ENCODE measurements around the gene BEST4.
"Not testable (repeated sequence)": the region's sequence is repeated elsewhere in the genome, so short reads cannot be mapped to it uniquely, and the experiment has no call there.

BEST4 gene

DNA sequence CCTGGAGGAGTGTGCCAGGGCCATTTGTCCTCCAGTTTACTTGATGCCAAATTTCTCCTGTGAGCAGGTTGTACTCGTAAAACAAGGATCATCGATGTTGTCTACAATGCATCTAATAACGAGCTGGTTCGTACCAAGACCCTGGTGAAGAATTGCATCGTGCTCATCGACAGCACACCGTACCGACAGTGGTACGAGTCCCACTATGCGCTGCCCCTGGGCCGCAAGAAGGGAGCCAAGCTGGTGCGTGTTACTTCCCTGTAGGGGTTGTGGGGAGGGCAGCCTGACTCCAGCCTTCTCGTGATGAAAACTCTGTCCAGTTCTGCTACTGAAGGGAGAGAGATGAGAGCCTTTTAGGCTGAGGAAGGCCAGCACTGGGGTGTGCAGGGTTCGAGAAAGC is 10.4 kb downstream of the BEST4 start:
- Mint-ChIP-seq H3K27ac (peak overlapping the region; percentile 67 to 99), H3K9me3 (no peaks in the 10 kb centered on the region), H3K27me3 (no peaks in the 10 kb centered on the region), H3K4me1 (peaks cover 66% of the 10 kb centered on the region), H3K4me3 (peak overlapping the region; percentile 86 to 92)
- ATAC-seq = no peak
- no peak for DNase-seq

DNA sequence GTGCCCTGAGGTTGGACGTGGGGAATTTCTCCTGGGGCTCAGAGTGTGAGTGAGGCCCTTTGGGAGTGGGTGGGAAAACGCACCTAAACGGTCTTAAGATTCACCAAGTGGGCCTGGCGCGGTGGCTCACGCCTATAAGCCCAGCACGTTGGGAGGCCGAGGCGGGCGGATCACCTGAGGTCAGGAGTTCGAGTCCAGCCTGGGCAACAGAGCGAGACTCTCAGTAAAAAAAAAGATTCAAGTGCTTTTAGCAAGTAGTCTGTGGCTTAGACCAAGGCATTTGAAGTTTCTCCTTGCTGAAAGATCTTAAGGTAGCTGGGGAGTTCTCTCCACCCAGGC is 11.3 kb downstream of the BEST4 start:
- Mint-ChIP-seq H3K9me3 (no peaks in the 10 kb centered on the region), H3K4me3 (peak overlapping the region; percentile 86 to 92), H3K4me1 (peaks cover 67% of the 10 kb centered on the region), H3K27ac (peak overlapping the region; percentile 97 to 99), H3K27me3 (no peaks in the 10 kb centered on the region)
- ATAC-seq (no peak), DNase-seq (no peak)

DNA sequence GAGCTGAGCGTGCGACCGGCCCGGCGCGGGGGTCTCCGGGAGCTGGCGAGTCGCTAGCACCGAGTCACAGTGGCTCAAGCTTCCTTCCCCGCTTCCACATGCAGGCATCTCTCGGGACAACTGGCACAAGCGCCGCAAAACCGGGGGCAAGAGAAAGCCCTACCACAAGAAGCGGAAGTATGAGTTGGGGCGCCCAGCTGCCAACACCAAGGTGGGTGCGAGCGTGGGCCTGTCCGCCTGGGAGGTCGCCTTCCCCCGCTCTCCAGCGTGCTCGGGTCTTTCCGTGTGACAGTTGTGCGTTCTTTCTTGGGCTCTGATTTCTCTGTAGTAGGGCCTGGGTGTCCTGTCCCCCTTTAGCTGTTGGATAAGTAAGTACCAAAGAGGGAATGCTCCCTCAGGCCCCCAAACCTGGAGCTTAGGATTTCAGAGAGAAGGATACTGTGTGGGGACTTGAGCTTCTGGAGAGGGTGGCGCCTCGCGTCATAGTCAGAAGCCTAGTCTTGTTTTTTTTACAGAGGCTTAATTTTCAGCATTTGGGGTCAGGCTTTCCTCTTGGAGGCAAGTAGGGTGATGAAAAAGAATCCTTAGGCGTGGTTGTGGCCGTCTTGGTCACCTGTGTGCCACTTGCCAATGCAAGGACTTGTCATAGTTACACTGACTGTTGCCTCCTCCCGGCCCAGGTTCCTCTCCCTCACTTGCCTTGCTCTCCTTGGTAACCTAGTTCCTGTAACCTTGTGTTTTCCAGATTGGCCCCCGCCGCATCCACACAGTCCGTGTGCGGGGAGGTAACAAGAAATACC is 11.8 kb downstream of the BEST4 start:
- Mint-ChIP-seq H3K27me3 (no peaks in the 10 kb centered on the region), H3K4me1 (peaks cover 67% of the 10 kb centered on the region), H3K27ac (peak overlapping the region; percentile 97 to 99), H3K4me3 (peak overlapping the region; percentile 86 to 92), H3K9me3 (no peaks in the 10 kb centered on the region)
- ATAC-seq (peak; percentile 46), DNase-seq (peak in 1 of 2 donors; percentile 40)

DNA sequence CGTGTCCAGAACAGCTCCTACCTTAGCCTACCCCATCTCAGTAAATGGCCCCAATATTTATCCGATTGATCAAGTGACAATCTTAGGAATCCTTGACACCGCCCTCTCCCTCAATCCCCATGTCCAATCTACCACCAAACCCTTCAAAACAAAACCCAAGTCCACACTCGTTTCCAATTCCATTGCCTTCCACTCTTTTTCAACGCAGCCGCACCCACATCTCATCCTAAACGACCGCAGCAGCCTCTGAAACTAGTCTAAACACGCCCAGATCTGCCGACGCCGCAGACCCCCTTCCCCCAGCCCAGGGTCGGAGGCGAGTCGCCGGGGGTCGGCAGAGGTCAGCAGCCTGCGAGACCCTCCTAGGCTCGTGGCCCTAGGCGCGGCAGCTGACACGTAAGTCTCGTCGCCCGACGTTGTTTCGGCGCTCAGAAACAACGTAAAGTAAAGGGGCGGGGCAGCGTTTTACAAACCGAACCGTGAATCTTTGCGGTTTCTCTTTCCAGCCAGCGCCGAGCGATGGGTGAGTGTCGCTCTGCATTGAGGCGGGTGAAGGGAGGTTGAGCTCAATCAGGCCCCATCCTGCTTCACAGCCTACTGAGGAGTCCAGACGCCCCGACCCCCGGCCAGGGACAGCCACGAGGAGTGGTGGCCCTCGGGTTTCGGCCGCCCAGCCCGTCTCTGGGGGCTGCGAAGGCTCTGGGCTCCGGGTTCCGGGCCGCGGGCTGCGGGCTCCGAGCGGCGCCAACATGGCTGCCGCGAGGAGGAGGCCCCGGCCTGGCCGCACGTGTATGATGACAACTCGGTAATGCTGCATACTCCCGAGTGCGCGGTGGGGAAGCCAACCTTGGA is 12.7 kb downstream of the BEST4 start, which contains the start of gene RPS8:
Gene RPS8, plus strand, starts transcription at position 463 of the 852 bp plus-strand sequence. Its CDS starts 57 bp downstream, at position 520.
- peaks cover 60% of the 10 kb centered on the region for H3K4me1 Mint-ChIP-seq
- DNase-seq = peak; percentile 85 to 90
- peak; percentile 87 for ATAC-seq
- peak within 1 kb of the TSS; percentile 86 to 92 for H3K4me3 Mint-ChIP-seq
- H3K27me3 Mint-ChIP-seq = no peaks in the 10 kb centered on the region
- no peaks in the 10 kb centered on the region for H3K9me3 Mint-ChIP-seq
- peak within 1 kb of the TSS; percentile 97 to 99 for H3K27ac Mint-ChIP-seq

DNA sequence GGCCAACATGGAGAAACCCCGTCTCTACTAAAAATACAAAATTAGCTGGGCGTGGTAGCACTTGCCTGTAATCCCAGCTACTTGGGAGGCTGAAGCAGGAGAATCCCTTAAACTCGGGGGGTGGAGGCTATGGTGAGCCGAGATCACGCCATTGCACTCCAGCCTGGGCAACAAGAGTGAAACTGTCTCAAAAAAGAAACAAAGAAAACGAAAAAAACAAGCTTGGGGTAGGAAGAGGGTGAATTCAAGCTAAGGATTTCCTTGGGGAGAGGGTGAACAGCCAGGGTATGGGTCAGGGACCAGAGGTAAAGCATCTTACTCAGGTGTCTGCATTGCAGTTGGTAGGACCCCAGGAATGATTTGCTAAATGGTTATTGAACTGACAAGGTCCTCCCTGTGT is 21.5 kb downstream of the BEST4 start:
- H3K4me1 Mint-ChIP-seq, H3K4me3 Mint-ChIP-seq, H3K27me3 Mint-ChIP-seq, DNase-seq, ATAC-seq, H3K27ac Mint-ChIP-seq, H3K9me3 Mint-ChIP-seq: not testable (repeated sequence)

DNA sequence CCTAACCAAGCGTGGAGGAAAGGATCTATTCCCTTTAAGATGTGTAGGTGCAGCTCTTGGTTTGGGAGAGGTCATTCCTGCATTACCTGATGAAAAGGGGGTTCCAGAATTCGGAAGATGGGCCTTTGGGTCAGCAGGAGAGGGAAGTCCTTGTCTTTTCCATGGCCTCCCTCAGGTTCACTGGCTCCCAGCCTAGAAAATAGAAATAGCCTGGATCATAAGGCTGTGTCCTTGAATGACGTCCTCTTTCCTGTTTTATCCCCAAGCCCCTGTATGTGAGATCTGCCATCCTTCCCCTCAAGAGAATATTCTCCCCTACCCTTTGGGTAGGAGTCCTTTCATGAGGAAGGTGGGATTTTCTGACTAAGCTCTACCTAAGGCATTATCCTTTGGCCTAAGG is 27.1 kb downstream of the BEST4 start:
- H3K4me1 Mint-ChIP-seq = peaks cover 5% of the 10 kb centered on the region

DNA sequence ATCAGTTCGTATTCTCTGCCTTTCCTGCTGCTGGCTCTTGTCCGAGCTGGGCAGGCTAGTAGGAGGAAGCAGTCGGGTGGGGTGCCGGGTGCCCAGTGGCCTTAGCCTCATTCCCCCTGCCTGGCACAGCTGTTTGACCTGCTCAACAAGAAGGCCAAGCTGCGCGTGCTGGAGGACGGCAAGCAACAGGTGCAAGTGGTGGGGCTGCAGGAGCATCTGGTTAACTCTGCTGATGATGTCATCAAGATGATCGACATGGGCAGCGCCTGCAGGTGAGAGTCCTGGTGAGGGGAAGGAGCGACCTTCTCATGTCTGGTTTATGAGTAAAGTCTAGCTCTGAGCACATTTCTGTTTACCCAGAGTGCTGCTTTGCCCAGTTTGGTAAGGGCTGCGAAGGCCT is 28.9 kb downstream of the BEST4 start:
- no peaks in the 10 kb centered on the region for H3K27me3 Mint-ChIP-seq
- no peak for DNase-seq
- H3K4me3 Mint-ChIP-seq = no peak overlapping the region
- no peak for ATAC-seq
- H3K9me3 Mint-ChIP-seq = no peaks in the 10 kb centered on the region
- no peak overlapping the region for H3K27ac Mint-ChIP-seq
- H3K4me1 Mint-ChIP-seq = peaks cover 5% of the 10 kb centered on the region

More for the DNA sequence above, 27.1 kb downstream of the BEST4 start:
- Mint-ChIP-seq H3K9me3 (no peaks in the 10 kb centered on the region), H3K27me3 (no peaks in the 10 kb centered on the region), H3K27ac (no peak overlapping the region), H3K4me3 (no peak overlapping the region)
- ATAC-seq (no peak), DNase-seq (no peak)

DNA sequence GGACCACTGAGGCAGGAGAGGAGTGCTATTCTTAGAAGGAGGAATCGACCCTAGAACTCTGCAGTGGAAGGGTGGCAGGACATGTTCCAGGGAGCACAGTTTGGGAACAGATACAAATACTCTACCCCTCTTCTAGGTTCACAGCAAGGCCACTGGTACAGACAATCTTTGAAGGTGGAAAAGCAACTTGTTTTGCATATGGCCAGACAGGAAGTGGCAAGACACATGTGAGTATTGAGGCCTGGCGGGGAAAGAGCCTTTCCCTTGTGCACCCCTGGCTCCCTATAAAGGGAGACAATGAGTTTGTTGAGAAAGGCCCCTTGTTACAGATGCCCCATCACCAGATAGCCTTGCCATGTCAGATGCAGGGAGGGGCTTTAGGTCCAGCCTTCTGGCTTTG is 30.6 kb downstream of the BEST4 start:
- Mint-ChIP-seq H3K27ac (no peak overlapping the region), H3K27me3 (no peaks in the 10 kb centered on the region), H3K9me3 (no peaks in the 10 kb centered on the region), H3K4me3 (no peak overlapping the region), H3K4me1 (peaks cover 5% of the 10 kb centered on the region)
- ATAC-seq (no peak), DNase-seq (no peak)

DNA sequence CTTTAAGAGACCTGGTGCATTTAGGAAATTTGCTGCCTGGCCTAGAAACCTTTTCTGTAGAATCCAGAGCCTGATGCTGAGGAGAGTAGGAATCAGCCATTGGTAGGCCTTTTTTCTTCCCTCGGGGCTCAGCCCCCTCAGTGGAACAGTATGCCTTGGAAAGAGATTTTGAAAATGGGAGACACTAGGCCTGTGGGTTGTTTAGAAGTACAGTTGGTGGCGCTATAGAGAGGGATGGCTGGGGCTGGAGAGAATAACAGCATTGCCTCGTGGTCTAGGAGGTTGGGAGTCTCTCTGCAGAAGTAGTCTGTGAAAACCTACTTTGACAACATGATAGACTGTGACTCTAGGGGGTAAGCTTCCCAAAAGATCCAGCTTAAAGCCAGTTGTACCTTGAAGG is 40.1 kb downstream of the BEST4 start:
- no peak for ATAC-seq
- peaks cover 12% of the 10 kb centered on the region for H3K4me1 Mint-ChIP-seq
- H3K27me3 Mint-ChIP-seq = no peaks in the 10 kb centered on the region
- H3K27ac Mint-ChIP-seq = no peak overlapping the region
- DNase-seq = no peak
- no peak overlapping the region for H3K4me3 Mint-ChIP-seq
- H3K9me3 Mint-ChIP-seq = no peaks in the 10 kb centered on the region

DNA sequence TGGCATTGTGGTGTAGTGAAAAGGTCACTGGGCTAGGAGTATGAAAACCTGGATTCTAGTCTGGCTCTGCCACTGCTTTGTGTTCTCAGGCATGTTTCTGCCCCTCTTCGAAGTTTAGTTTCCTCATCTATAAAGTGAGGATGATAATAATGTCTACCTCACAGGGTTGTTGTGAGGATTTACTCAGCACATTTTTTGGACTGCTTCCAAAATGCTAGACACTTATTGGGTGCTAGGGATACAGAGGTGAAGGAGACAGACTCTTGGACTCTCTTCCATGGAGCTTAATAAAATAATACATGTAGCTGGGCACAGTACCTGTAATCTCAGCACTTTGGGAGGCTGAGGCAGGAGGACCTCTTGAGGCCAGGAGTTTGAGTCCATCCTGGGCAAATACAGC is 44.8 kb downstream of the BEST4 start:
- no peak for DNase-seq
- H3K9me3 Mint-ChIP-seq = no peaks in the 10 kb centered on the region
- peaks cover 17% of the 10 kb centered on the region for H3K4me1 Mint-ChIP-seq
- peak overlapping the region in 1 of 2 donors; percentile 9 for H3K27ac Mint-ChIP-seq
- H3K27me3 Mint-ChIP-seq = no peaks in the 10 kb centered on the region
- ATAC-seq = no peak
- no peak overlapping the region for H3K4me3 Mint-ChIP-seq

DNA sequence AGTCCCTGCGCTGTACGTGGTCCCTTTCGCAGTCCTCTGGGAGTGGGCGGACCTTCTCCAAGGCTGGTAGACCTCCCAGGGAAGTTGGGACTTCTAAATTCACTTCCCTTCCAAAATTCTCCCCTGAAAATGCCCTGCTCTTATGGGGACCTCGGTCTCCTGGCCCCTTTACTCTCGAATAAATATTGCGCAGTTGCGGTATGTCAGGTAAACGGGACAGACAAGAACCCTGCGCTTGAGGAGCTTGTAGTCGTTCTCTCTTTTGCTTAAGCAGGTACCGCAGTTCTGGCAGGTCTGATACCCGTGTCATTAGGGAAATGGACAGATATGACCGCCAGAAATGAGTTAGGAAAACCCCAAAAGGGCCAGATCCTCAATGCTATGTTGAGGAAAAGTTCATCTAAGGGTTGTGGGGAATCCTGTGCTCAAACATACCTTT is 47.8 kb downstream of the BEST4 start:
- DNase-seq (no peak), ATAC-seq (no peak)
- H3K4me1 Mint-ChIP-seq = peaks cover 17% of the 10 kb centered on the region
- peak overlapping the region; percentile 89 to 93 for H3K4me3 Mint-ChIP-seq
- no peaks in the 10 kb centered on the region for H3K27me3 Mint-ChIP-seq
- no peaks in the 10 kb centered on the region for H3K9me3 Mint-ChIP-seq
- H3K27ac Mint-ChIP-seq = peak overlapping the region; percentile 97

DNA sequence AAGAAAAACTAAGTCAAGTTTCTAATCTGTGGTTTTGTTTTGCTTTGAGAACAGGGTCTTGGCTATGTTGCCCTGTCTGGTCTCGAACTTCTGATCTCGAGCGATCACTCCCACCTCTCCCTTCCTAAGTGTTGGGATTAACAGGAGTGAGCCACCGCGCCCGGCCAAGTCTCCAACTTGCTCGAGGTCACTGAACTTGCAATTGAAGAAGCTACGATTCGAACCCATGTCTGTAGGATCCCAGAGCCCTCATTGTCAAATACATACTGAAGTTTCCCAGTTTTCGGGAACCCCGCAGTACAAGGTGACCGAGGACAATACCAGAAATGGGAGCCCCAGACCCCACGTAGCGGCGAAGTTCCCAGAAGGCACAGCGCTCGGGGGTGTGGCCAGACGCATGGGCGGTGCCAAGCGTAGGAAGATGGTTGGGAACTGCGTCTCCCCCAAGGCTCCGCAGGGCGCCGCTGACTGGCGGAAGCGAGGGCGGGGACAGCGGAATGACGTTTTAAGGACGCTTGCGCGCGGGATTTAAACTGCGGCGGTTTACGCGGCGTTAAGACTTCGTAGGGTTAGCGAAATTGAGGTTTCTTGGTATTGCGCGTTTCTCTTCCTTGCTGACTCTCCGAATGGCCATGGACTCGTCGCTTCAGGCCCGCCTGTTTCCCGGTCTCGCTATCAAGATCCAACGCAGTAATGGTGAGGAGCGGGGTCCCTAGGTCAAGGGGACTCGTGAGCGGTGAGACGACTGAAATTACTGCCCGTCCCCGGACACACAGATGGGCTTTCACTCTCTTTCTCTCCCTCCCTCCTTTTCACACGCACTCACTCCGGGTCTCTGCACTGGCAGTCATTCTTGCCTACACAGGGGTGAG is 48.4 kb downstream of the BEST4 start, which contains the start of gene KIF2C:
Gene KIF2C, plus strand, starts transcription at position 531 of the 872 bp plus-strand sequence. Its CDS starts 96 bp downstream, at position 627.
- no peaks in the 10 kb centered on the region for H3K27me3 Mint-ChIP-seq
- H3K27ac Mint-ChIP-seq = peak within 1 kb of the TSS; percentile 97
- H3K9me3 Mint-ChIP-seq = no peaks in the 10 kb centered on the region
- peak within 1 kb of the TSS; percentile 89 to 93 for H3K4me3 Mint-ChIP-seq
- DNase-seq (peak; percentile 93 to 97), ATAC-seq (peak; percentile 99)
- peaks cover 16% of the 10 kb centered on the region for H3K4me1 Mint-ChIP-seq

DNA sequence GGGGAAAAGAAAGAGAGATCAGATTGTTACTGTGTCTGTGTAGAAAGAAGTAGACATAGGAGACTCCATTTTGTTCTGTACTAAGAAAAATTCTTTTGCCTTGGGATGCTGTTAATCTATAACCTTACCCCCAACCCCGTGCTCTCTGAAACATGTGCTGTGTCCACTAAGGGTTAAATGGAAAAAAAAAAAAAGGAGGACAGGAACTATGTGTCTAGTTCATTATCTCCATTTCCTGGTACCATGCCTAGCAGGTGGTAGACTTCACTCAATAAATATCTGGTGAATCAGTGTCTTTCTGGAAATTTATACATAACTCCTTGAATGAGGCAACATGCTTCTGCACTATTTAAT is 49.0 kb downstream of the BEST4 start:
- not testable (repeated sequence) for H3K9me3 Mint-ChIP-seq, H3K27me3 Mint-ChIP-seq, DNase-seq, ATAC-seq
- H3K27ac Mint-ChIP-seq = peak overlapping the region; percentile 69 to 97
- peak overlapping the region; percentile 89 to 93 for H3K4me3 Mint-ChIP-seq
- H3K4me1 Mint-ChIP-seq = peaks cover 10% of the 10 kb centered on the region

DNA sequence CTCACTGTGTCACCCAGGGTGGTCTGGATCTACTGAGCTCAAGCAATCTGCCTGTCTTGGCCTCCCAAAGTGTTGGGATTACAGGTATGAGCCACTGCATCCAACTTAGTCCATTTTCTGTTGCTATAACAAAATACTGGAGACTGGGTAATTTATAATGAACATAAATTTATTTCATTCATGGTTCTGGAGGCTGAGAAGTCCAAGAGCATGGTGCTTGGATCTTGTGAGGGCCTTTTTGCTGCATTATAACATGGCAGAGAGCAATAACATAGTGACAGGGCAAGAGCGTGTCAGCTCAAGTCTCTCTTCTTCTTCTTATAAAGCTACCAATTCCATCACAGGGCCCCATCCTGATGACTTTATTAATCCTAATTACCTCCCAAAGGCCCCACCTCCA is 52.0 kb downstream of the BEST4 start:
- H3K4me3 Mint-ChIP-seq = no peak overlapping the region
- no peak for DNase-seq

DNA sequence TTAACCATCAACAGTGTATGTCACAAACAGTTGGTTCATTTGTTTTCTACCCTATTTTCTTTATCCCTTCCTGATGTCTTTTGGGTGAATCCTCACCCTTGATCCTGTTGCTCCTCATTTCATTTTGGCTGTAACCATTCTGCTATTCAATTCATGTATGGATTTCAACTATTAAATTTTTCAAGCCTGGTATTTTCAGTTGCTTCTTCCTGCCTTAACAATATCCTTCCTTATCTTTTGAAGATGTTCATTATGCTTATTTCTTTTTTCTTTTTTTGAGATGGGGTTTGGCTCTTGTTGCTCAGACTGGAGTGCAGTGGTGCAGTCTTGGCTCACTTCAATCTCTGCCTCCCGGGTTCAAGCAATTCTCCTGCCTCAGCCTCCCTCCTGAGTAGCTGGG is 54.2 kb downstream of the BEST4 start:
- no peak for DNase-seq
- Mint-ChIP-seq H3K27ac (no peak overlapping the region), H3K4me3 (no peak overlapping the region)

More for the DNA sequence above, 52.0 kb downstream of the BEST4 start:
- no peaks in the 10 kb centered on the region for H3K27me3 Mint-ChIP-seq
- H3K4me1 Mint-ChIP-seq = peaks cover 11% of the 10 kb centered on the region
- no peak for ATAC-seq
- H3K9me3 Mint-ChIP-seq = no peaks in the 10 kb centered on the region
- H3K27ac Mint-ChIP-seq = no peak overlapping the region

More for the DNA sequence above, 54.2 kb downstream of the BEST4 start:
- Mint-ChIP-seq H3K4me1 (peaks cover 26% of the 10 kb centered on the region), H3K27me3 (no peaks in the 10 kb centered on the region), H3K9me3 (no peaks in the 10 kb centered on the region)
- ATAC-seq = no peak
